Stimulated activated CD4-positive, alpha-beta T cell treated with anti-CD3 and anti-CD28 coated beads, Interleukin-4, amount 100 ng/mL, for 48 hours (primary cell): ENCODE measurements around the gene ABLIM2.

ENCODE experiments used
- DNase-seq, 2 donors: peaks; one replicate each; pipeline ENCODE4 v3.0.0-alpha.2; 2020; ENCODE audit warnings: low read depth in 2 of 2

ABLIM2 gene

GRCh38 chr4:8136972-8137710 is 21.5 kb downstream of the ABLIM2 start:
- no peak for DNase-seq

GRCh38 chr4:8136529-8136928 is 22.1 kb downstream of the ABLIM2 start:
- no peak for DNase-seq

- no peak for DNase-seq
These were observed 22.9 kb downstream of the ABLIM2 start for GRCh38 chr4:8135666-8136065.

- DNase-seq: no peak
These were observed 24.6 kb downstream of the ABLIM2 start for GRCh38 chr4:8133897-8134563.

GRCh38 chr4:8132947-8133705 is 25.5 kb downstream of the ABLIM2 start:
- DNase-seq: no peak

- DNase-seq: no peak
These were observed 26.2 kb downstream of the ABLIM2 start for GRCh38 chr4:8132400-8132799.

GRCh38 chr4:8131826-8132225 is 26.8 kb downstream of the ABLIM2 start:
- DNase-seq: no peak

GRCh38 chr4:8131210-8131609 is 27.4 kb downstream of the ABLIM2 start:
- no peak for DNase-seq

- DNase-seq: no peak
These were observed 28.1 kb downstream of the ABLIM2 start for GRCh38 chr4:8130346-8131066.

- no peak for DNase-seq
These were observed 28.8 kb downstream of the ABLIM2 start for GRCh38 chr4:8129785-8130184.

- no peak for DNase-seq
These were observed 29.5 kb downstream of the ABLIM2 start for GRCh38 chr4:8129136-8129535.

GRCh38 chr4:8128100-8128856 is 30.3 kb downstream of the ABLIM2 start:
- no peak for DNase-seq

- DNase-seq: no peak
These were observed 31.4 kb downstream of the ABLIM2 start for GRCh38 chr4:8127051-8127826.

GRCh38 chr4:8126523-8126922 is 32.1 kb downstream of the ABLIM2 start:
- no peak for DNase-seq

- no peak for DNase-seq
These were observed 33.0 kb downstream of the ABLIM2 start for GRCh38 chr4:8125526-8126056.

- no peak for DNase-seq
These were observed 34.7 kb downstream of the ABLIM2 start for GRCh38 chr4:8123870-8124269.

- no peak for DNase-seq
These were observed 35.2 kb downstream of the ABLIM2 start for GRCh38 chr4:8123389-8123788.

GRCh38 chr4:8122746-8123145 is 35.9 kb downstream of the ABLIM2 start:
- DNase-seq: no peak

GRCh38 chr4:8121292-8122015 is 37.2 kb downstream of the ABLIM2 start:
- DNase-seq: no peak

- DNase-seq: no peak
These were observed 38.1 kb downstream of the ABLIM2 start for GRCh38 chr4:8120501-8120900.
